GM10266 (cell line): ENCODE measurements around the gene CYP2A6.

ENCODE experiments used
- DNase-seq: peaks from one replicate; pipeline ENCODE4 v3.0.0; 2012; ENCODE audit errors: extremely low spot score
- TF ChIP-seq, protein P1 (sequence below): IDR thresholded peaks from 2 replicates; pipeline ENCODE4 v1.5.1; 2012; ENCODE audit warnings: mild to moderate bottlenecking, low read depth; ENCODE audit not compliant: control insufficient read depth, insufficient read depth; ENCODE audit errors: missing control alignments

Gene CYP2A6

DNA sequence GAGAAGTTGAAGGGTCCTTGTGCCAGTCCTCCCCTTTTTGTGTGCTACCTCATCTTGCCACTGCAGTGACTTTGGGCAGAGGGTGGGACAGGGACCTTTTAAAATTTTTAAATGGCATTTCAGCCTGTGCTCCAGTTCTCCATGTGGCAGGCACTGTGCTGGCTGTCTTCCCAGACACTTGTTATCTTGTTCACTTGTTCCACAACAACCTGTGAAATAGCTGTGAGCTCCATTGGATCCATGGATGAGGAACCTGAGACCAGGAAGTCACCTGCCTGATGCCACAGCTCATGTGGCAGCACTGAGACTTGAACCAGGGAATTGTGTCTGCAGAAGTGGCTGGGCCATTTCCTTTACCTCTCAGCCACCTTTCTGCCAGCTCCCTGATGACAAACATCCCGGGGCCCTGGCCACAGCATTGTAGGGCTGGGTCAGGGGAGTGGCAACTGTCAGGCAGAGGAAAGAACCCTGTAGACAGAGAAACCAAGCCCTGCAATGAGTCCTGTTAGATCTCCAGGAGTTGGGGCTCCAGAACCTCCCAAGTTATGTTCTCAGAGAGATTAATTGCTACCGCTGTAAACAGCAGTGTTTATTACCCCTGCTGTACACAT lies 44.9 kb downstream of the CYP2A6 start:
- no peak for DNase-seq
- TF ChIP-seq, protein P1, sequence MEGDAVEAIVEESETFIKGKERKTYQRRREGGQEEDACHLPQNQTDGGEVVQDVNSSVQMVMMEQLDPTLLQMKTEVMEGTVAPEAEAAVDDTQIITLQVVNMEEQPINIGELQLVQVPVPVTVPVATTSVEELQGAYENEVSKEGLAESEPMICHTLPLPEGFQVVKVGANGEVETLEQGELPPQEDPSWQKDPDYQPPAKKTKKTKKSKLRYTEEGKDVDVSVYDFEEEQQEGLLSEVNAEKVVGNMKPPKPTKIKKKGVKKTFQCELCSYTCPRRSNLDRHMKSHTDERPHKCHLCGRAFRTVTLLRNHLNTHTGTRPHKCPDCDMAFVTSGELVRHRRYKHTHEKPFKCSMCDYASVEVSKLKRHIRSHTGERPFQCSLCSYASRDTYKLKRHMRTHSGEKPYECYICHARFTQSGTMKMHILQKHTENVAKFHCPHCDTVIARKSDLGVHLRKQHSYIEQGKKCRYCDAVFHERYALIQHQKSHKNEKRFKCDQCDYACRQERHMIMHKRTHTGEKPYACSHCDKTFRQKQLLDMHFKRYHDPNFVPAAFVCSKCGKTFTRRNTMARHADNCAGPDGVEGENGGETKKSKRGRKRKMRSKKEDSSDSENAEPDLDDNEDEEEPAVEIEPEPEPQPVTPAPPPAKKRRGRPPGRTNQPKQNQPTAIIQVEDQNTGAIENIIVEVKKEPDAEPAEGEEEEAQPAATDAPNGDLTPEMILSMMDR = no peak

DNA sequence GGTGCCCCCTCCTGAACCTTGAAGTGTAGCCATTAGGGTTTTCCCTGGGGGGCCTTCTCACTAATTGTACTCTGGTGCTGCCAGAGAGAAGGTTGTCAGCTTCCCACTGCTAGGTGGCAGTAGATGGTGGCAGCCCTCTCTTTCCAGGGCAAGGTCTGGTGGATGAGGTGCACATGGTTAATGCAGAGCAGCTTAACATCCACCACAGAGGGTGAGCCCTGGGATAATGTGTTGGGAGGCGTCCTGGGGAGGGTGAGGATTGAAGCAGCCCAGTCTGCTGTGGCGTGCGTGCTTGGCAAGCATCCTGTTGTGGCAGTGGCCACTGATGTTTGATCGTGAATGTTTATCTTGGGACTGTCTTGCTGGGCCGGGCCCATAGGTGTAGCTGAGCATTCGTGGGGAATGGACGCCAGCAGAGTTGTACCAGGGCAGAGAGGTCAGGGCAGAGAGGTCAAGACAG lies 45.4 kb downstream of the CYP2A6 start:
- TF ChIP-seq, protein P1 = no peak
- DNase-seq = no peak

DNA sequence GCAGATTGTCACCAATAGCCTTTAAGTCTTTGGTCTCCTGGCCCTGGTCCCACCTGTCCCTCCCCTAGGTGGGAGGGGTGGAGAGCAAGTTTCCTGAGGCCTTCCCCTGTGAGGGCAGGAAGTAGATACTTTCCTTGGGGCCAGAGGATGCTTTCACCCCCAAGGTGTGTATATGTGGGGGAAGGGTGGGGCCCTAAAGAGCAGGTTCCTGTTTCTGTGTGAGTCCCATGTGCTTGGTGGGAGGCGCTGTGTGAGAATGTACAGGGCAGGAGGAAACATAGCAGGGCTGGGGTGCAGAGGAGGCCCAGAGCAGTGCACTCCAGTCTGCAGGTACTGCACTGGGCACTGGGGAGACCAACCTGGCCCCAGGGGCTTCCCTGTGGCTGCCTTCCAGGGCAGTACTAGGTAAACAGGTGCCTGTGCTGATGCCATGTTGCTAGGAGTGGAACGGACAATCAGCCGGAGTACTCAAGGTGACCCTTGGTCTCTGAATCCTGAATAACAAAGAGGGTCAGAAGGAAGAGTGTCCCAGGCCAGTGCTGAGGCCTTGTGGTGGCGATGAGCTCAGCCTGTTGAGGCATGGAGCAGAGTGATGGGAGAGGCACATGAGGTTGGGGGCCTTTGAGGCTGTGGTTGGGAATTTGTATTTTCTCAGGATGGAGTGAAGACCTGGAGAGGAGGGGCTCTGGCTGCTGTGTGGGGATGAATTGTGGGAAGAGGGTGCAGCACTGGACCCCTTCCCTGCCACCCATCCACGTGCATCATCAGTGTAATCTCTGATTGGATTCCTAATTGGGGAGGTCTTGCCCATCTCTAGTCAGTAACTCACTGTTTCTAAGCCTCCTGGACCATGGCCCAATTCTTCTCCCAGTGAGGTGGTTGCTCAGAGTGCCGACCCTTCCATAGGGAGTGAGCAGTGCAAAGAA lies 46.1 kb downstream of the CYP2A6 start:
- TF ChIP-seq, protein P1 = no peak
- peak; percentile 58 for DNase-seq

GRCh38 chr19:40803170-40803856 lies 46.9 kb downstream of the CYP2A6 start:
- no peak for DNase-seq
- TF ChIP-seq, protein P1 = no peak

DNA sequence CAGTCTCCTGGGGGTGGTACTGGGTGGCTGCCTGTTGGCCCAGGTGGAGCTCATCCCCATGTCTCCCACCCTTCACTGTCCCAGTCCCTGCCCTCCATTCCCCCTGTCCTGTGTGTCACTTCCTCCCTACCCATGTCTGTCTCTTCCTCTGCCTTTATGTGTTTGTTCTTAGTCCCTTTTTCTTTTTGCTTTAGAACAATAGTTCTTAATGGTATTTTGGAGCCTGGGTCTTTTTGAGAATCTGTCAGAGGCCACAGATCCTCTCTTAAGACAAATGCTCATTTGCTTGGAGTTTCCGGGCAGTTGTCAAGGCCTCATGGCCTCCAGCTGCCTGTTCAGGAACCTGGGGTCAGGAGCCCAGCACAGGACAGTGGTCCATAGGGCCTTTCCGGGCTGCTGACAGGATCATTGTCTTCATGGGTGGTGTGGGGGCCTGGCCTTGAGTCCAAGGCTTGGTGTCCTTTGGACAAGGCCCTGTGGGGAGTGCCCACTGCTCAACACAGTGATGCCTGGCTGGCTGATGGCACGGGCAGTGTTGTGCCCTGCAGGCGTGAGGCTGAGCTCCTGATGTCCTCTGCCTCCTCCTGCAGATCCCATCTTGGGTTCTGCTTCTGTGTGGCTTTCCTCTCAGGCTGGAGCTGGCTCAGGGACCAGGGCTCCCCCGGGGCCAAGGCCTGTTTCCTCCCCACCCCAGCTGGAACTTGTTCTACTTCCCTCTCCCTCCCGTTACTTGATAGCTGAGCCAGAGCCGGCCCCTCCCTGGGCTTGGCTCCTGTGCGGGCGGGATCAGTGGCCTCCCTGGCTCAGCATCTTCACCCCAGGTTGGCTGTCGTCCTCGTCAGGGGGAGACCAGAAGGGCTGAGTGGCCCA lies 47.7 kb downstream of the CYP2A6 start:
- TF ChIP-seq, protein P1 = no peak
- no peak for DNase-seq

DNA sequence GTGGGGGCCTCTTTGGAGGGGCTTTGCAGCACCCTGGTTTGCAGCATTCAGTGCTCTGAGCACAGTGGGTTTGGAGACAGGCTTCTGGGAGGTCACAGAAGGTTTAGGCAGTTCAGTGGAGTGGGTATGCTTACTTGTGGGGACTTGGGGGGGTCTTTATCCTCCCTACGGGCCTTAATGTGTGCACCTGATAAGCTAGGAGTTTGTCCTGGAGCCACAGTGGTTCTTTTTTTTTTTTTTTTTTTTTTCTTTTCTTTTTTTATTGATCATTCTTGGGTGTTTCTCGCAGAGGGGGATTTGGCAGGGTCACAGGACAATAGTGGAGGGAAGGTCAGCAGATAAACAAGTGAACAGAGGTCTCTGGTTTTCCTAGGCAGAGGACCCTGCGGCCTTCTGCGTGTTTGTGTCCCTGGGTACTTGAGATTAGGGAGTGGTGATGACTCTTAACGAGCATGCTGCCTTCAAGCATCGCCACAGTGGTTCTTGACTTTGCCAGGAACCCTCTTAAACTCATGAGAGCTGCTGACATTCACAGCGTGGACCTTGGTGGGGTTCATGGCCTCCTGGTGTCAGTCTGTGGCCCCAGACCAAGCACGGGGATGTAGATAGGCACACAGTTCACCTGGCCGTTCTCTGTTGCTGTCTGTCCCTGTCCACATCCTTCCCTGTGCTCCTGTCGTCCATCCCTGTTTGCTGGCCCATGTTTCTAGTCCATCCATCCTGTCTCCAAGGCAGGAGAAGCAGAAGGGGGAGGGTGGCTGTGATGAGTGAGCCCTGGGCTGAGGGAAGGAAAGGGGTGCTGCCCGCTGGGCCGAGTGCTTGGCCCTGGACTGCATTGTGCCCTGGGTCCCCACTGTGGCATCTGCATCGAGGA lies 48.6 kb downstream of the CYP2A6 start:
- TF ChIP-seq, protein P1 = no peak
- DNase-seq = no peak
